K562 treated with DMSO at 1 percent for 48 hours (cell line): Measurements from ENCODE around the gene CMTM2. TPM values are rescaled to one million over a fixed set of nuclear protein-coding genes. Genes with fewer than 3 reads are reported as not detected.

Experiments used
- total RNA-seq: library from RNA; unstranded; fragments of 300-600 nt; gene quantifications from 2 replicates; pipeline ENCODE4 v1.2.3, GENCODE V29; 2022; ENCODE audit warnings: low replicate concordance; ENCODE audit errors: extremely low read depth

CMTM2 gene
- total RNA-seq, result not detected in 2 replicates

DNA sequence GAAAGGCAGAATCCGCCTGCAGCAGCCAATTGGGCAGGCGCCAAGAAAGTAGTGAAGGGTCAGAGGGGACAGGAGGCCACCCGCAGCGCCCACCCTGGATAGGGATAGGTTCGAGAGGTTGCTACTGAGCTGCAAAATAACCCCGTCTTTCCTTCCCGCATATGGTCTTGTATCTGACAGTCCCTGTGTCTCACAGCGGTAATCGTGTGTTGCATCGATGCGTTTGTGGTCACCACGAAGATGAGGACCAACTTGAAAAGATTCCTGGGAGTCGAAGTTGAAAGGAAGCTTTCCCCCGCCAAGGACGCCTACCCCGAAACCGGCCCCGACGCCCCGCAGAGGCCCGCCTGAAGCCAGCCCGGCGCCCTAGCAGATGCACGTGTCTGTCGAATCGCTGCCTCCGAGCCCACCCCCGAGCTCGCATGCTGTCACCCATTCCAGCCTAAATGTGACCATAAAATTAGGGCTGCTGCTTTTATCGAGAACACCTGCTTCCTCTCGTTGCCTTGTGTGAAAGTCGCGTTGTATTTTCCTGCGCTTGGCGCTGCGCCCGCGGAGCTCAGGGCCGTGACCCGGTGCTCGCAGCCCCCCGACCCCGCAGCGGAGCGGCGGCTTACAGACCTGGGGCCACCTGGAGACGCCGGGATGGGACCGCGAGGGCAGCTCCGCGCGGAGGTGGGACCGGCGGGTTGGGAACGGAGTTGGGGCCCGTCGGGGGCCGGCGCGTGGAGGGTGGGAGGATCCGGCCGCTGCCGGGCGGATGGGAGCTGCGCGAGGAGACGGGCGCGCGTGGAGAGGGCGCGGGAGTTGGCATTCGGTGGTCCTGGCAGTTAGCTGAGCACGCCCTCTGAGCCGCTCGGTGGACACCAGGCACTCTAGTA is at the start of gene CMTM2:
TSS of gene CMTM2 (plus strand) at position 813 of the 881 bp plus-strand sequence. CDS start 145 bp downstream, outside the sequence.

DNA sequence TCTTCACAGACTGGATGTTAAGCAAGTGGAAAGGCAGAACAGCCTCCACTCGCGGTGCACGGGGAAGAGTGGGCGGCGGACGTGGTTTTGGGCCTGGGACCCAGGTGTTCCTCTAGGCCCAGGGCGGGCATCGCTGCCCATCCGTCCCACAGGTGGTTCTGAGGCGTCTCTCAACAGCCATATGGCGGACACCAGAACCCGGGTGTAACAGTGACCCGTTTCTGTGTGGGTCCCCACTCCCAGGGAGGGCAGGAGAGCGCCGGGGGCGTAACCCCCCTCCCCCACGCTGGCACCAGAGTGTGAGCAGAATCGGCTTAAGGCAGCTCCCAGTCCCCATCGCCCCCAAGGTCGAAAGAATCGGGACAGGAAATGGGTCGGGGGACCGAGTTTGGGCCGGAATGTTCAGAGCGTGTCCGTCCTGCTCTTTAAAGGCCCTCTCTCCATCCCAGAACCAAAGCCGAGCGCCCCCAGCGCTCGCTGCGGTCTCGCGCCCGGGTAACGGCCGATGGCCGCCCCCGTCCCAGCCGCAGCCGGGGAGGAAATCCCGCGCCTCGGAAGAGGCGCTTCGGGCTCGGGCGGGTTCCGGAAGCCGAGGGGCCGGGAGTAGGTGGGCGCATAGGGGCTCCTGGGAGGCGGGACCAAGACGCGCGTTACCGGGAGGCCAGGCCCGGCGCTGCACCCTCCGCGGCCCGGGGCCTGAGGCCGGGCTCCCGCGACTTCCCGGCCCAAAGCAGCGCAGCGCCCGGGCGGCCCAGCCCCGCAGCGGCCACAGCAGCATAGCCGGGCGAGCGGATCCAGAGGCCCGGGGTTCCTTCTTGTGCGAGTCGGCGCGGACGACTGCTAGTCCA is 29.8 kb upstream of the CMTM2 start, which contains the start of gene TK2:
TSS of gene TK2 (minus strand) at position 839 of the 848 bp plus-strand sequence. CDS start at position 778, 61 bp downstream.

DNA sequence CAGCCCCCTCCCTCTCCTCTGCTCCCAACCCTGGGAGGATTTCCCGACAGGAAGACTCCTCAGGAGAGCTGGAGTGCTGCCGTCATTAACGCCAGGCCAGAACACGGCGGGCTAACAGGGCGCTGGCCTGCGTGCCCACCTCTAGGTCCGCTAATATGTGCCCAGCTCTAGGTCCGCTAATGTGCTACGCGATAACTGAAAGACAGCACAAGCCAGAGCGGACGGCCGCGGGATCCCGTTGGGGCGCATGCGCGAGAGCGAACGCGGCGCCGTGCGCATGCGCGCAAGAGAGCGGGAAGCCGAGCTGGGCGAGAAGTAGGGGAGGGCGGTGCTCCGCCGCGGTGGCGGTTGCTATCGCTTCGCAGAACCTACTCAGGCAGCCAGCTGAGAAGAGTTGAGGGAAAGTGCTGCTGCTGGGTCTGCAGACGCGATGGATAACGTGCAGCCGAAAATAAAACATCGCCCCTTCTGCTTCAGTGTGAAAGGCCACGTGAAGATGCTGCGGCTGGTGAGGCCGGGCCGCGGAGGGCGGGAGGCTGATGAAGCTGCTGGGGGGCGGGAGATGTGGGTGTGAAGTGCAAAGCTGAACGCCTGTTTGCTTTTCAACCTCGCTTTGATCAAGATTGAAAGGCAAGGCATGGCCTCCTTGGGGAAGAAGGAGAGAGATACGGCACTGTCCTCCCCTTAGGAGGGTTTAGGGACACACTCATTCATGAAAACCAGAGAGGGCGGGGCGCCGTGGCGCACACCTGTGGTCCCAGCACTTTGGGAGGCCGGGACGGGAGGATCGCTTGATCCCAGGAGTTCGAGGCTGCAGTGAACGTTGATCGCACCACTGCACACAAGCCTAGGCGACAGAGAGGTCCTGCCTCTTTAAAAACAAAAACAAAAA is 26.7 kb upstream of the CMTM2 start, which contains the start of gene CKLF:
TSS of gene CKLF (plus strand) at position 291 of the 892 bp plus-strand sequence. CDS start at position 431, 140 bp downstream.

DNA sequence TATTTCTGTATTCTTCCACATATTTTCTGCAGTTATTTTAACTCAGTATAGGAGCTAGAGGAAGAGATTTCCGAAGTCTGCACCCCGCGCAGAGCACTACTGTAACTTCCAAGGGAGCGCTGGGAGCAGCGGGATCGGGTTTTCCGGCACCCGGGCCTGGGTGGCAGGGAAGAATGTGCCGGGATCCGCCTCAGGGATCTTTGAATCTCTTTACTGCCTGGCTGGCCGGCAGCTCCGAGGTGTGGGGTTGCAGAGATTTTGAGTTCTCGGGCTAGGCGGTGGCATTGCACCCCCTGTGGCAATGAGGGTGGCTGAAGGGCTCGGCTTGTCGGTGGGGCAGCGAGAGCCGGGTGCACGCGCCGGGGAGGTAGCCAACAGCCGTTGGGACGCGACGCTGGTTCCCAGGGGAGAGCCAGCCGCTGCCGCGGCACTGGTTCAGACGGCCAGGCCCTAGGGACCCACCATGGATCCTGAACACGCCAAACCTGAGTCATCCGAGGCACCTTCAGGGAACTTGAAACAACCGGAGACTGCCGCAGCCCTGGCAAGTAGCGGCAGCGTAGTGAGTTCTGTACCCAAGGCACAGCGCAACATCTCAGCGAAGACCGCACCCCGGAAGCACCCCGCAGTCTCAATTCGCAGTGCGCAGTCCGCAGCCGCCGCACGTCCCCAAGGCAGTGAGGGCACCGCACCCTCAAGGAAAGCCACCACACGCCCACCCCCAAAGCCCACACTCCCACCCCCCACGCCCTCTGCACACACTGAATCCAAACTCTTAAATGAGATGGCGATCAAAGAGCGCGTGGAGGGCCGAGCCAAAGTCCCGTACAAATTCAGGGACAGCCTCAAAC is 13.0 kb upstream of the CMTM2 start, which contains the start of gene CMTM1:
TSS of gene CMTM1 (plus strand) at position 389 of the 851 bp plus-strand sequence. CDS start at position 464, 75 bp downstream.

GRCh38 chr16:66604376-66605176 is 25.3 kb downstream of the CMTM2 start, which contains the start of gene CMTM3:
CMTM3 (plus strand) TSS chr16:66604704; CDS start chr16:66604806, 102 bp downstream.

Other genes with a start within 250 kb of the CMTM2 start
- not detected in 2 replicates for gene CDH5, start 212.8 kb upstream of the CMTM2 start, total RNA-seq
- not detected in 2 replicates for gene BEAN1, start 152.2 kb upstream of the CMTM2 start, total RNA-seq
- gene TK2, start 29.3 kb upstream of the CMTM2 start, total RNA-seq, result not detected in 2 replicates
- gene CKLF, start 26.9 kb upstream of the CMTM2 start, total RNA-seq, result not detected in 2 replicates
- gene CMTM1, start 13.0 kb upstream of the CMTM2 start, total RNA-seq, result not detected in 2 replicates
- not detected in 2 replicates for gene CMTM3, start 25.2 kb downstream of the CMTM2 start, total RNA-seq
- gene CMTM4, start 117.3 kb downstream of the CMTM2 start, total RNA-seq, result not detected in 2 replicates
- not detected in 2 replicates for gene DYNC1LI2, start 172.1 kb downstream of the CMTM2 start, total RNA-seq
- gene TERB1, start 222.1 kb downstream of the CMTM2 start, total RNA-seq, result not detected in 2 replicates